ENCODE results near the gene GARRE1. TPM values are rescaled to one million over a fixed set of nuclear protein-coding genes. Genes with fewer than 3 reads are reported as not detected.

Gene GARRE1, protein sequence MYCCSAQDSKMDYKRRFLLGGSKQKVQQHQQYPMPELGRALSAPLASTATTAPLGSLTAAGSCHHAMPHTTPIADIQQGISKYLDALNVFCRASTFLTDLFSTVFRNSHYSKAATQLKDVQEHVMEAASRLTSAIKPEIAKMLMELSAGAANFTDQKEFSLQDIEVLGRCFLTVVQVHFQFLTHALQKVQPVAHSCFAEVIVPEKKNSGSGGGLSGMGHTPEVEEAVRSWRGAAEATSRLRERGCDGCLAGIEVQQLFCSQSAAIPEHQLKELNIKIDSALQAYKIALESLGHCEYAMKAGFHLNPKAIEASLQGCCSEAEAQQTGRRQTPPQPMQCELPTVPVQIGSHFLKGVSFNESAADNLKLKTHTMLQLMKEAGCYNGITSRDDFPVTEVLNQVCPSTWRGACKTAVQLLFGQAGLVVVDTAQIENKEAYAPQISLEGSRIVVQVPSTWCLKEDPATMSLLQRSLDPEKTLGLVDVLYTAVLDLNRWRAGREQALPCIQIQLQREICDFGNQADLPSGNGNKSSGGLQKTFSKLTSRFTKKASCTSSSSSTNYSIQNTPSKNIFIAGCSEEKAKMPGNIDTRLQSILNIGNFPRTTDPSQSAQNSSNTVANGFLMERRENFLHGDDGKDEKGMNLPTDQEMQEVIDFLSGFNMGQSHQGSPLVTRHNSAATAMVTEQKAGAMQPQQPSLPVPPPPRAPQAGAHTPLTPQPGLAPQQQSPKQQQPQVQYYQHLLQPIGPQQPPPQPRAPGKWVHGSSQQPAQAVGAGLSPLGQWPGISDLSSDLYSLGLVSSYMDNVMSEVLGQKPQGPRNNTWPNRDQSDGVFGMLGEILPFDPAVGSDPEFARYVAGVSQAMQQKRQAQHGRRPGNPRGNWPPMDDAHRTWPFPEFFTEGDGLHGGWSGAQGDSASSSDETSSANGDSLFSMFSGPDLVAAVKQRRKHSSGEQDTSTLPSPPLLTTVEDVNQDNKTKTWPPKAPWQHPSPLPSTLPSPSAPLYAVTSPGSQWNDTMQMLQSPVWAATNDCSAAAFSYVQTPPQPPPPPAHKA (N-terminal part only)
- total RNA-seq = 5.5 and 9.7 TPM in 2 replicates

GRCh38 chr19:34254046-34254697 is at the start of gene GARRE1:
TSS of gene GARRE1 (plus strand) at chr19:34254554. CDS start at chr19:34300474, 45,920 bp downstream.

Other genes with a start within 250 kb of the GARRE1 start
- gene LSM14A, start 82.0 kb upstream of the GARRE1 start, total RNA-seq = 39.5 and 60.5 TPM in 2 replicates
- 261 and 266 TPM in 2 replicates for gene GPI, start 110.6 kb downstream of the GARRE1 start, total RNA-seq
- gene PDCD2L, start 149.8 kb downstream of the GARRE1 start, total RNA-seq = 12.8 and 15.0 TPM in 2 replicates
- 87.4 and 100 TPM in 2 replicates for gene UBA2, start 173.8 kb downstream of the GARRE1 start, total RNA-seq
- 34.2 and 46.7 TPM in 2 replicates for gene WTIP, start 227.2 kb downstream of the GARRE1 start, total RNA-seq